Stomach smooth muscle (tissue), 2 donors: ENCODE data around the gene LHX6.

ENCODE experiments used
- H3K27ac ChIP-seq: one replicate; pipeline ENCODE4 v1.7.0; 2013; ENCODE audit warnings: mild to moderate bottlenecking, low read length, inconsistent platforms
- H3K27me3 ChIP-seq, 2 donors: one replicate each; pipeline ENCODE4 v1.7.0; 2013; ENCODE audit warnings: low read length in 2 of 2; ENCODE audit not compliant: insufficient read depth in 2 of 2, control insufficient read depth in 1 of 2
- H3K36me3 ChIP-seq, 2 donors: one replicate each; pipeline ENCODE4 v1.7.0; 2013; ENCODE audit warnings: low read length in 2 of 2; ENCODE audit not compliant: control insufficient read depth in 2 of 2, insufficient read depth in 2 of 2
- H3K4me1 ChIP-seq: one replicate; pipeline ENCODE4 v1.7.0; 2013; ENCODE audit warnings: low read length; ENCODE audit not compliant: control insufficient read depth, insufficient read depth
- H3K4me3 ChIP-seq, 2 donors: one replicate each; pipeline ENCODE4 v1.7.0; 2013; ENCODE audit warnings: low read length in 2 of 2
- H3K9ac ChIP-seq, 2 donors: one replicate each; pipeline ENCODE4 v1.7.0; 2013; ENCODE audit warnings: low read length in 2 of 2, mild to moderate bottlenecking in 1 of 2
- H3K9me3 ChIP-seq, 2 donors: one replicate each; pipeline ENCODE4 v1.7.0; 2013; ENCODE audit warnings: low read length in 2 of 2; ENCODE audit not compliant: control insufficient read depth in 2 of 2
- donor health status: healthy.
- donor health status: Pancreatic carcinoma.

LHX6 gene

DNA sequence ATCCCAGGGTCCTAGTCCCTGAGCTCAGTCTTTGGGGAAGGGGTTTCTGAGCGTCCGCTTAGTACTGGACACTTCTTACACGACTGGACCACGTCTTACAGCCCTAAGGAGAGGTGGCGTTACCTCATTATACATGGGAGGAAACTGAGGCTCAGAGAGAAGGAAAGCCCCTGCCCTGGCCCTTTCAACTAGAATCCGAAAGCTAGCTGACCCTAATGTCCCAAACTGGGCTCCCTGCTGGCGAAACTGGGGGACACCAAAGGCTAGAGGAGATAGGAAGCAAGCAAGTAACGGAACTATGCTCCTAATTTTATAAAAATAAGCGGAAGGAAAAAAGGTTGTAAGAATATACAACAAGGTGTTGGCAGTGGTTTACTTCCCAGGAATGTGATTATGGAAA, 14.2 kb downstream of the LHX6 start:
- no peaks in the 10 kb centered on the region for H3K36me3 ChIP-seq
- no peak overlapping the region for H3K4me3 ChIP-seq
- H3K27ac ChIP-seq, result no peak overlapping the region
- H3K27me3 ChIP-seq, result peaks cover 51 to 71% of the 10 kb centered on the region in 2 donors
- no peaks in the 10 kb centered on the region for H3K9me3 ChIP-seq
- peaks cover 24% of the 10 kb centered on the region for H3K4me1 ChIP-seq
- H3K9ac ChIP-seq, result no peak overlapping the region

GRCh38 chr9:122213589-122214413, 15.0 kb downstream of the LHX6 start:
- peaks cover 45 to 67% of the 10 kb centered on the region in 2 donors for H3K27me3 ChIP-seq
- peak overlapping the region; percentile 10 to 52 for H3K4me3 ChIP-seq
- H3K9ac ChIP-seq, result no peak overlapping the region
- no peaks in the 10 kb centered on the region for H3K9me3 ChIP-seq
- H3K4me1 ChIP-seq, result peaks cover 17% of the 10 kb centered on the region
- no peak overlapping the region for H3K27ac ChIP-seq
- H3K36me3 ChIP-seq, result no peaks in the 10 kb centered on the region

GRCh38 chr9:122213102-122213588, 15.6 kb downstream of the LHX6 start:
- Histone ChIP-seq H3K27ac (no peak overlapping the region), H3K4me3 (no peak overlapping the region), H3K9ac (no peak overlapping the region), H3K4me1 (peaks cover 13% of the 10 kb centered on the region), H3K36me3 (no peaks in the 10 kb centered on the region), H3K9me3 (no peaks in the 10 kb centered on the region), H3K27me3 (peaks cover 38 to 61% of the 10 kb centered on the region in 2 donors)

- no peak overlapping the region for H3K27ac ChIP-seq
- no peaks in the 10 kb centered on the region for H3K36me3 ChIP-seq
- no peaks in the 10 kb centered on the region for H3K9me3 ChIP-seq
- H3K4me3 ChIP-seq, result no peak overlapping the region
- H3K4me1 ChIP-seq, result peaks cover 13% of the 10 kb centered on the region
- peaks cover 36 to 56% of the 10 kb centered on the region in 2 donors for H3K27me3 ChIP-seq
- no peak overlapping the region for H3K9ac ChIP-seq
These were observed 16.2 kb downstream of the LHX6 start for GRCh38 chr9:122212473-122213004.

GRCh38 chr9:122209451-122209850, 19.3 kb downstream of the LHX6 start:
- Histone ChIP-seq H3K9ac (no peak overlapping the region), H3K27ac (no peak overlapping the region), H3K36me3 (peaks cover 0 to 7% of the 10 kb centered on the region in 2 donors), H3K27me3 (peaks cover 20 to 41% of the 10 kb centered on the region in 2 donors), H3K9me3 (no peaks in the 10 kb centered on the region), H3K4me1 (peaks cover 13% of the 10 kb centered on the region), H3K4me3 (no peak overlapping the region)

DNA sequence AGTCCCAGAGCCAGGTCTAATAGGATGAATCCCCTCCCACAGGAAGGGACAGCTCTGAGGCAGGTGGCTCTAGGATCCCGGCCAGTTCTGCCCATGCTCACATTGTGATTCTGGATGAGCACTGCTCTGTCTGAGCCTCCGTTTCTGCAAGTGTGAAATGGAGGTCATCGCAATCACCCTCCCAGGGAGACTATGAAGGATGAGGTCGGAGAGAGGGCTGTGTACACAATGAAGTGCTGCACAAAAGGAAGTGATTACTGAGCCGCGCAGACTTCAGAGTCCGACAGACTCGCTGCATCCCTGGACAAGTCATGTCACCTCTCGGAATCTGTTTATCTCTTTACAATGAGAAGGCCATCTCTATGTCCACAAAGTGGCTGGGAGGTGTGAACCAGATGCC, 21.7 kb downstream of the LHX6 start:
- no peak overlapping the region for H3K27ac ChIP-seq
- peaks cover 0 to 7% of the 10 kb centered on the region in 2 donors for H3K36me3 ChIP-seq
- no peak overlapping the region for H3K9ac ChIP-seq
- H3K27me3 ChIP-seq, result peaks cover 5 to 18% of the 10 kb centered on the region in 2 donors
- H3K4me1 ChIP-seq, result no peaks in the 10 kb centered on the region
- no peak overlapping the region for H3K4me3 ChIP-seq
- H3K9me3 ChIP-seq, result no peaks in the 10 kb centered on the region

DNA sequence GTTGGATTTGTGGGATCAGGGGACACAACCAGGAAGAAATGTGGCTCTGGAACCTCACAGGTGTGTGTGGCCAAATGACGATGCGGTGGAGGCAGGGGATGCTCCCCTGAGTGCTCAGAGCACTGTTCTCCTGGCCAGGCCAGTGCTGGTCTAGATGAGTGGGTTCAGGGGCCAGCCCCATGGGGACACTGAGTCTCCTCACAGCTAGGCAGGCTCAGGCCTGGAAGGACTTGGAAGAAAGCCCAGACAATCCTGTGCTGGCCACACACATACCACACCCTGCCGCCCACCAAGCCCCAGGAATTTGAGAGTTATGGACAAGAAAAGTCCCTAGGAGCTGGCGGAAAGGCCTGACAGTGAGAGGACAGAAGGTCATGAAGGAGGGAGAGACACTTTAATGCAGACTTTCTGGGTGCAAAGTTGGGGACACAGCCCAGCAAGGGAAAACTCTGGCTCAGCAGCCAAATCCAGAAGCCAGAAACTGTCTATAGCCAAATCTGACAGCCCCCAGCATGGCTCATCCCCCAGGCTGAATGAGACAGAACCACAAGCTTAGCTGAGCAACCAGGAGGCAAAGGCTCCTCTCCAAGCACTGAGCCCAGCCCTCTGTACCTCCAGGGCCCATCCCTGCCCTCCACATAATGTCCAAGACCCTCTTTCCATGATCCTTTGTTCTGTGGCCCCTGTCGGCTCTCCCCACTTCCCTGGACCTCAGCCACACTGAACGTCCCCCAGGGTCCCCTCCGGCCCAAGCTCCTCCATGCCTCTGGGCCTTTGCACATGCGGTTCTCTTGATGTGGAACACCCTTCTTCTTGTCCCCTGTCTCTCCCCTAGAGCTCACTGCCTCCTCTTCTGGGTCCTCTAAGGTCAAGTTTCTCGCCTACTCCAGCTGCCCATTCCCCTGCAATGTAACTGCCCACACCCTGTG, 22.4 kb downstream of the LHX6 start:
- Histone ChIP-seq H3K9me3 (no peaks in the 10 kb centered on the region), H3K27ac (no peak overlapping the region), H3K27me3 (peaks cover 3 to 11% of the 10 kb centered on the region in 2 donors), H3K9ac (no peak overlapping the region), H3K4me3 (no peak overlapping the region), H3K36me3 (peaks cover 0 to 7% of the 10 kb centered on the region in 2 donors), H3K4me1 (no peaks in the 10 kb centered on the region)

DNA sequence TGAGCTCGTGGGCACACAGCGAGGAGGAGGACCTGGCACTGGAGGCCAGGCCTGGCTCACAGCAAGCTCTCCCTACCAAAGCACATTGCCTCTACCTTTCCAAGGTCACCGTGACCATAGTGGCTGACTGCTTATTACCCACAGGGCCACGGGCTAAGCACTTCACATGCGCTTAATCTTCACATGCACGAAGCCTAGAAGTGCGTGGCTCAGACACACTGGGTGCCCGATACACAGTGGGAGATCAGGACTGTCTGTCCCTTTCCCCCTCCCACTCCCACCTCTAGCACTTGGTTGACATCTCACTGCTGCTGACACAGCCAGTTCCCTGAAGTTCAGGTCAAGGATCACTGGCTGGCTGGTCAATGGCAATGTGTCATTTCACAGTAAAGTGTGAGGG, 23.6 kb downstream of the LHX6 start:
- Histone ChIP-seq H3K27ac (no peak overlapping the region), H3K4me3 (no peak overlapping the region), H3K4me1 (peaks cover 3% of the 10 kb centered on the region), H3K36me3 (peaks cover 0 to 7% of the 10 kb centered on the region in 2 donors), H3K27me3 (peaks cover 0 to 5% of the 10 kb centered on the region in 2 donors), H3K9ac (no peak overlapping the region), H3K9me3 (no peaks in the 10 kb centered on the region)

GRCh38 chr9:122204491-122204890, 24.3 kb downstream of the LHX6 start:
- Histone ChIP-seq H3K9ac (no peak overlapping the region), H3K27ac (no peak overlapping the region), H3K4me3 (no peak overlapping the region), H3K4me1 (peaks cover 3% of the 10 kb centered on the region), H3K36me3 (peaks cover 0 to 7% of the 10 kb centered on the region in 2 donors), H3K27me3 (peaks cover 0 to 5% of the 10 kb centered on the region in 2 donors), H3K9me3 (no peaks in the 10 kb centered on the region)

DNA sequence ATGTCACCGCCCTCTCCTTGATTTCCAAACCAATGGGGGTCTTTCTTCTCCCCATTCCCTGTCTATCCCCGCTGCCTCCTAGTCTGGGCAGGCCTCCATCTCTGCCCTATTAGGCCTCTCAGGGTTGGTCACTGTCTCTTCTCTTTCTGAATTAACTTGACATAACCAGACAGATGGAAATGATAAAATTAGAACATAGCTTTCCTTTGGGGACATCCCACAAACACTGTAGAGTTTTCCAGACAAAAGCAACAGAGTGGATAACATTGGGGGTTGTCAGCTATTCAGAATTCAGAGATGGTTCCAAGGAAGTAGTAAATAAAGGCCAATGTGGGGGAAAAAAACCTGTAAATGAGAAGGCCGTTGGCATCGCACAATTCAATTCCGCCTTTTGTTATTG, 24.7 kb downstream of the LHX6 start:
- Histone ChIP-seq H3K36me3 (peaks cover 0 to 9% of the 10 kb centered on the region in 2 donors), H3K9me3 (no peaks in the 10 kb centered on the region), H3K27ac (no peak overlapping the region), H3K9ac (no peak overlapping the region), H3K27me3 (peaks cover 0 to 4% of the 10 kb centered on the region in 2 donors), H3K4me1 (peaks cover 3% of the 10 kb centered on the region), H3K4me3 (no peak overlapping the region)
